Sigmoid colon (tissue), 7 donors: ENCODE data around the gene GRM8. TPM values are rescaled to one million over a fixed set of nuclear protein-coding genes. Genes with fewer than 3 reads are reported as not detected.

Experiments used
- DNase-seq: peaks from one replicate; pipeline ENCODE4 v3.0.0-alpha.2; 2019
- H3K27ac ChIP-seq, 4 donors: fragments of 200-600 bp; sonication (generic); one replicate each; pipeline ENCODE4 v1.5.1; 2016 to 2019; ENCODE audit warnings: mild to moderate bottlenecking in 1 of 4
- H3K27me3 ChIP-seq, 3 donors: fragments of 200-600 bp; sonication (generic); one replicate each; pipeline ENCODE4 v1.5.1; 2019; ENCODE audit warnings: mild to moderate bottlenecking in 1 of 3
- H3K36me3 ChIP-seq, 4 donors: fragments of 200-600 bp; sonication (generic); one replicate each; pipeline ENCODE4 v1.5.1; 2016 to 2019
- H3K4me1 ChIP-seq, 4 donors: fragments of 200-600 bp; sonication (generic); one replicate each; pipeline ENCODE4 v1.5.1; 2017 to 2019
- H3K4me3 ChIP-seq, 4 donors: fragments of 200-600 bp; sonication (generic); one replicate each; pipeline ENCODE4 v1.5.1; 2017 to 2019; ENCODE audit warnings: mild to moderate bottlenecking in 2 of 4, moderate library complexity in 1 of 4
- H3K9me3 ChIP-seq, 4 donors: fragments of 200-600 bp in 3 of 4; sonication (generic) in 3 of 4; one replicate each; pipeline versions ENCODE4 v1.5.1 to v1.6.1; 2013 to 2019
- CTCF ChIP-seq, 4 experiments: fragments of 450-650 bp in 3 of 4; fragments of 200-600 bp in 1 of 4; IDR thresholded peaks; one replicate each; pipeline ENCODE4 v1.5.1; 2016 to 2019; ENCODE audit warnings: antibody characterized with exemption in 4 of 4, mild to moderate bottlenecking in 3 of 4, moderate library complexity in 2 of 4
- EP300 ChIP-seq, 4 donors: sonication (generic); formaldehyde crosslinking; IDR thresholded peaks; one replicate each; pipeline ENCODE4 v1.6.1; 2017; ENCODE audit warnings: antibody characterized with exemption in 4 of 4
- POLR2A ChIP-seq, 2 donors: fragments of 450-650 bp; IDR thresholded peaks; one replicate each; pipeline ENCODE4 v1.6.1; 2016; ENCODE audit warnings: antibody characterized with exemption in 2 of 2, mild to moderate bottlenecking in 2 of 2, moderate library complexity in 2 of 2
- POLR2AphosphoS5 ChIP-seq, 4 donors: sonication (generic); formaldehyde crosslinking; IDR thresholded peaks; one replicate each; pipeline ENCODE4 v1.6.1; 2017; ENCODE audit warnings: antibody characterized with exemption in 4 of 4
- WGBS, 2 donors: extraction: QIAGEN DNeasy Blood & Tissue Kit; methylation state at CpG; one replicate each; pipeline ENCODE4 v1.1.7; 2013; 5-methylcytosine and 5-hydroxymethylcytosine counted together
- intact Hi-C: fragments of 100-400 bp; cut with DNase I; formaldehyde crosslinking; loops from one replicate; pipeline ENCODE4 v1.15.1; 2023
- polyA plus RNA-seq, 3 donors: library from polyadenylated mRNA; stranded (reverse); fragments of 200-250 nt; gene quantifications; one replicate each; pipeline ENCODE4 v1.2.3, GENCODE V29; 2013
- total RNA-seq, 4 donors: library from RNA; depleted of rRNA; stranded (reverse); fragments of >200 nt; gene quantifications; one replicate each; pipeline ENCODE4 v1.1.0, GENCODE V29; 2016
- donor health status: healthy with polysubstance abuse.
- donor health status: Bipolar disorder and iron deficiency.
- donor health status: healthy.

The GRM8 gene
- total and polyA plus RNA-seq, 7 donors, result 0.27 to 1.9 (median 0.55) TPM; not detected in 4

DNA sequence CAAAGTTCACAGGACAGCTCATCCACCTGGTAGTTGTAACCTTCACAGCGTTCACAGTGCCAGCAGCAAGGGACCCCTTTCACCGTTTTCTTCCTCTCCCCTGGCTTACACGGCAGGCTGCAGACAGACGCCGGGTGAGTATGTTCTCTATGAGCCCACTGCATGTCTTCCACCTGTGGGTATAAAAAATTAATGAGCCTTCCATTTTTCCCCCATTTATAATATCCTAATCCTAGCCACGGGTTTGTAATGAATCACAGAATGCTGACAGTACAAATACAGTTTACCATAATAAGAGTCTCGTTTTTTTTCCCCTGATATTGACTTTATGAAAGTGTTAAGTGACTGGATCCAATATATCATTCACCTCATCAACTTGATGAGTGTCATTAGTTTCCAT, 719.0 kb downstream of the GRM8 start:
- WGBS, 2 donors, result 85 to 87% methylated on average over 7 of the region's 7 CpGs
- H3K4me1 ChIP-seq, result no peaks in the 10 kb centered on the region
- no peak overlapping the region for H3K27ac ChIP-seq
- intact Hi-C loops, result no loop called here
- no peaks in the 10 kb centered on the region for H3K36me3 ChIP-seq
- TF ChIP-seq CTCF (IDR thresholded peaks at IDR 0.05) (no peak), POLR2AphosphoS5 (IDR thresholded peaks at IDR 0.05) (no peak), EP300 (IDR thresholded peaks at IDR 0.05) (no peak), POLR2A (IDR thresholded peaks at IDR 0.05) (no peak)
- no peaks in the 10 kb centered on the region for H3K9me3 ChIP-seq
- no peak for DNase-seq
- H3K4me3 ChIP-seq, result no peak overlapping the region
- no peaks in the 10 kb centered on the region for H3K27me3 ChIP-seq

DNA sequence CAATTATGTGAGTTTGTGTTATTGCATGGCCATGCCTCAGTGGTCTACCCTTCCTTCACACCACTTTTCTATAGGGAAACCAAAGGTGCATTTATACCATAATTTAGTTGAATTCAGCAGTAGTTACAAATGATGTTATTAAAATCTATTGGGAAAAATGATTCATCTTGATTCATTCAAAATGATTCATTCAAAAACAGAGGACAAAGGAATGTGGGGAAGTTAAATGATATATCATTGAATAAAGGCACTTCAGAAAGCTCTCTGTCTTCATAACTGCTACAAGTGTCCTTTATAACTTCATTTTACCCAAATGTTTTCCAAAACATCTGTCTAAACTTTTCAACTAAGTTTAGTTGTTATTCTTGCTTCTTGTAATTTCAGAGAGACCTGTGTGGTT, 722.9 kb downstream of the GRM8 start:
- Histone ChIP-seq H3K27me3 (no peaks in the 10 kb centered on the region), H3K4me3 (no peak overlapping the region), H3K9me3 (no peaks in the 10 kb centered on the region), H3K36me3 (no peaks in the 10 kb centered on the region), H3K4me1 (no peaks in the 10 kb centered on the region), H3K27ac (no peak overlapping the region)
- TF ChIP-seq POLR2A (IDR thresholded peaks at IDR 0.05), result no peak
- no peak for TF ChIP-seq EP300 (IDR thresholded peaks at IDR 0.05)
- no peak for TF ChIP-seq POLR2AphosphoS5 (IDR thresholded peaks at IDR 0.05)
- TF ChIP-seq CTCF (IDR thresholded peaks at IDR 0.05), result no peak
- no peak for DNase-seq
- intact Hi-C loops, result no loop called here

GRCh38 chr7:126529254-126529653, 723.5 kb downstream of the GRM8 start:
- Histone ChIP-seq H3K4me1 (no peaks in the 10 kb centered on the region), H3K36me3 (no peaks in the 10 kb centered on the region), H3K27me3 (no peaks in the 10 kb centered on the region), H3K9me3 (no peaks in the 10 kb centered on the region), H3K4me3 (no peak overlapping the region), H3K27ac (no peak overlapping the region)
- DNase-seq, result no peak
- intact Hi-C loops, result no loop called here
- WGBS, 2 donors, result 76 to 89% methylated on average over 3 of the region's 3 CpGs
- no peak for TF ChIP-seq POLR2A (IDR thresholded peaks at IDR 0.05)
- no peak for TF ChIP-seq EP300 (IDR thresholded peaks at IDR 0.05)
- TF ChIP-seq CTCF (IDR thresholded peaks at IDR 0.05), result no peak
- no peak for TF ChIP-seq POLR2AphosphoS5 (IDR thresholded peaks at IDR 0.05)

DNA sequence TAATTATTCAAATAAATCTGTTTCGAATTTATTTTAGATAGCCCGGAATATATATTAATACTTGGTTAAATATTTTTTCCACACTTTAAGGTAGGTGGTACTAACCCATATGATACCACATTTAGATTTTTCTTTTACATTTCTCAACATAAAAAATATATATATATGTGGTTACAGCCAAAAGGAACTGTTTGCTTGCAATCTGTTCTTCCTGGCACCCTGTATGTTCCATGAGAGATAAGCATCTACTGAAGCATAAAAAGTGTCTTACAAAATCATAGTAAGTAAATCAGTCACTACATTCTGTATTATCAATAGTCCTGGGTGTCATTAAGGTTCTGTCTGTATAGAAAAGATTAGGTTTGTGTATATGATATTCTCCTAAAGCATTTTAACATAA, 726.8 kb downstream of the GRM8 start:
- Histone ChIP-seq H3K27me3 (no peaks in the 10 kb centered on the region), H3K4me1 (no peaks in the 10 kb centered on the region), H3K4me3 (no peak overlapping the region), H3K27ac (no peak overlapping the region), H3K9me3 (no peaks in the 10 kb centered on the region), H3K36me3 (no peaks in the 10 kb centered on the region)
- WGBS, 2 donors, result 92 to 96% methylated on average over 2 of the region's 2 CpGs
- no peak for DNase-seq
- intact Hi-C loops, result no loop called here
- TF ChIP-seq POLR2AphosphoS5 (IDR thresholded peaks at IDR 0.05), result no peak
- no peak for TF ChIP-seq EP300 (IDR thresholded peaks at IDR 0.05)
- no peak for TF ChIP-seq POLR2A (IDR thresholded peaks at IDR 0.05)
- no peak for TF ChIP-seq CTCF (IDR thresholded peaks at IDR 0.05)

DNA sequence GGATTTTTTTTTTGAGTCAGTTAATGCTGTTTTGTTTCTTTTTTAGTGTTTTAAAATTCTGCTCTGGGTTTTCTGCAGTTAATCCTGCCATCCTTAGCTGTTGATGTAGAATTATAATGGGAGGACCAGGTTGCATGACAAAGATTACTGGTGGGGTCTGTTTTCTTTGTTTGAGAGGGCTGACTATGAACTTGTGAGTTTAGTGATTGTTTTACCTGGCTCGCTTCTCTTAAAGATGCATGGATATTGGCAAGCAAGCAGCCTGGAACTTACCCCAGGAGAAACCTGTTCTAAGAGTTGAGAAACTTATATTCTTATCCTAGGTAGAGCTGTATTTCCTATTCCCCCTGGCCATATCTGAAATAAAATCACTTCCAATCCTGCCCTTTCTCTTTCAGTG, 727.8 kb downstream of the GRM8 start:
- Histone ChIP-seq H3K9me3 (no peaks in the 10 kb centered on the region), H3K36me3 (no peaks in the 10 kb centered on the region), H3K4me1 (no peaks in the 10 kb centered on the region), H3K27ac (no peak overlapping the region), H3K4me3 (no peak overlapping the region), H3K27me3 (no peaks in the 10 kb centered on the region)
- intact Hi-C loops, result no loop called here
- WGBS, 2 donors, result 88 to 92% methylated on average over 1 of the region's 1 CpG
- no peak for TF ChIP-seq POLR2AphosphoS5 (IDR thresholded peaks at IDR 0.05)
- DNase-seq, result no peak
